ENCODE data around the gene APOC3.
"Not testable (repeated sequence)": the region's sequence is repeated elsewhere in the genome, so short reads cannot be mapped to it uniquely, and the experiment has no call there.

Gene APOC3

DNA sequence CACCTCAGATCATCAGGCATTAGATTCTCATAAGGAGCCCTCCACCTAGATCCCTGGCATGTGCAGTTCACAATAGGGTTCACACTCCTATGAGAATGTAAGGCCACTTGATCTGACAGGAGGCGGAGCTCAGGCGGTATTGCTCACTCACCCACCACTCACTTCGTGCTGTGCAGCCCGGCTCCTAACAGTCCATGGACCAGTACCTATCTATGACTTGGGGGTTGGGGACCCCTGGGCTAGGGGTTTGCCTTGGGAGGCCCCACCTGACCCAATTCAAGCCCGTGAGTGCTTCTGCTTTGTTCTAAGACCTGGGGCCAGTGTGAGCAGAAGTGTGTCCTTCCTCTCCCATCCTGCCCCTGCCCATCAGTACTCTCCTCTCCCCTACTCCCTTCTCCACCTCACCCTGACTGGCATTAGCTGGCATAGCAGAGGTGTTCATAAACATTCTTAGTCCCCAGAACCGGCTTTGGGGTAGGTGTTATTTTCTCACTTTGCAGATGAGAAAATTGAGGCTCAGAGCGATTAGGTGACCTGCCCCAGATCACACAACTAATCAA, 2.2 kb downstream of the APOC3 start:
- DNase-seq, result no peak

- no peak for DNase-seq
Measured at GRCh38 chr11:116832350-116833290, 2.9 kb downstream of the APOC3 start.

GRCh38 chr11:116833491-116833815, 3.7 kb downstream of the APOC3 start:
- no peak for DNase-seq

DNA sequence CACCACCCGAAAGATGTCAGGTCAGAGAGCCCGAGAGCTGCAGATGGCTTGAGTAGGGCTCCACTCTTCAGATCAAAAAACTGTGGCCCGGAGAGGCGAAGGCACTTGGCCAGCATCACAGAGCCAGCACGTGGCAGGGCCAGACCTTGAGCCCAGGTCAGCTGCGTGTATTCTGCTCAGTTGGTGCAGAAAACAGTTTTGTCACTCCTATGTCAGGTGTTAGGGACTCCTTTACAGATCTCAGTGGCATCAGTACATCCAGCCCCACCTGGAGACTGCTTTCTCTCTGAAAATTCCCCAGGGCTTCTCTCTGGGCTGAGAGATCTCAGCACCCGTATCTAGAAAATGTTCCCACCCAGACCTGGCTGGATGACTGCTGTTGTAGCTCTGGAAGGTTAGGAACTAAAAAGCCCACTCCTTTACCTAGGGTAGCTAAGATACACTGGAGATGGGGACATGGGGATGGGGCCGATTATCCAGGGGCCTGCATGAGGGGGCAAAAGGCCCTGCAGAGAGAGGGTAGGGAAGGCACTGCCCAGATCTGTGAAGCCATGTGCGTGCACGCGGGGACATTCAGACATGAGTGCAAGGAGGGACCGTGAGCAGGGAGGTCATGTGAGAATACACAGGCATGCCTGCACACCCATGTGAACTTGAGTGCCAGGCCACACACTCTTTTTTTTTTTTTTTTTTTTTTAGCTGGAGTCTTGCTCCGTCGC, 4.3 kb downstream of the APOC3 start:
- no peak for DNase-seq

DNA sequence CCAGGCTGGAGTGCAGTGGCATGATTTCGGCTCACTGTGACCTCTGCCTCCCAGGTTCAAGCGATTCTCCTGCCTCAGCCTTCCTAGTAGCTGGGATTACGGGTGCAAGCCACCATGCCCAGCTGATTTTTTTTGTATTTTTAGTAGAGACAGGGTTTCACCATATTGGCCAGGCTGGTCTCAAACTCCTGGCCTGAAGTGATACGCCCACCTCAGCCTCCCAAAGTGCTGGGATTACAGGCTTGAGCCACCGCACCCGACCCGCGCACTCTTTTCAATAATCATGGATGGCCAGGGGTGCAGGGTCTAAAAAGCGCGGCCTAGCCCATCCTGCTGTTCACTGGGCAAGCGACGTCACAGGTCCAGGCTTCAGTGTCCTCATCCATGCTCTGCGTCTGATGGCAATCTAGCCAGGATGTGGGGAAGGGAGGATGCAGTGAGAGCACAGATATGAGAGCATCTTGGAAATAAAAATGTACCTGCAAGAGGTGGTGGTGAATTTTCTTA, 4.9 kb downstream of the APOC3 start:
- DNase-seq, result not testable (repeated sequence)

DNA sequence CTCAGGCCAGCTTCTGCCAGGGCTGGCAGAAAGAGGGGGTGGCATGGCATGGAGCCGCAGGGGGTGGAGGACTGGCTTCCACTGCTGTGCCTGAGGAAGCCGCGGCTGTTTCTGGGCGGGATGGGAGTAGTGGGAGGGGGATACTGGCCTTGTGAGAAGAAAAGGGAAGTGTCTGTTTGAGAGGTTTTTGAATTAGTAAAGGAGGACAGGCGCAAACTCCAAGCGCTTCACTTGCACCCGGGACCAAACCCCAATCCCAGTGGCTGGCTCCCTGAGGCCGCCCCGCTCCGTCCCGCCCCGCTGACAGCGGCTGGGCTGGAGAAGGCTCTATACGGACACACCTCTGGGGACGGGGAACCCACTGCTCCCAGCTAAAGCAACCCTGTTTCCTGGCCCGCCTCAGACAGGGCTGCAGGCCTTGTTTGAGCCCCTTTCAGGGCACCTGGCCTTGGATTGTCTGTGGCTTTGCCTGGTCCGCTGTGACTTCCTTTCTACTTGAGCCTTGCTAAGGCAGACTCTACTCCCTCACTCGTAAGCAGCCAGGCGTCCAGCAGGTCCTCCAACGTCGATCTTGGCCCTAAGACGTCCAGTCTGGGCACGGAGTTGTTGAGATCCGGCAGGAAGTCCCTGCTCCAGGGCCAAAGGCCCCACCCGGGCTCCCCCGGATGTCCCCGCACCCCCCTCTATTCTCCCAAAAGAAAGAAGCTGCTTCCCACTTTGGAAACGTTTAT, 5.5 kb downstream of the APOC3 start:
- DNase-seq, result no peak

DNA sequence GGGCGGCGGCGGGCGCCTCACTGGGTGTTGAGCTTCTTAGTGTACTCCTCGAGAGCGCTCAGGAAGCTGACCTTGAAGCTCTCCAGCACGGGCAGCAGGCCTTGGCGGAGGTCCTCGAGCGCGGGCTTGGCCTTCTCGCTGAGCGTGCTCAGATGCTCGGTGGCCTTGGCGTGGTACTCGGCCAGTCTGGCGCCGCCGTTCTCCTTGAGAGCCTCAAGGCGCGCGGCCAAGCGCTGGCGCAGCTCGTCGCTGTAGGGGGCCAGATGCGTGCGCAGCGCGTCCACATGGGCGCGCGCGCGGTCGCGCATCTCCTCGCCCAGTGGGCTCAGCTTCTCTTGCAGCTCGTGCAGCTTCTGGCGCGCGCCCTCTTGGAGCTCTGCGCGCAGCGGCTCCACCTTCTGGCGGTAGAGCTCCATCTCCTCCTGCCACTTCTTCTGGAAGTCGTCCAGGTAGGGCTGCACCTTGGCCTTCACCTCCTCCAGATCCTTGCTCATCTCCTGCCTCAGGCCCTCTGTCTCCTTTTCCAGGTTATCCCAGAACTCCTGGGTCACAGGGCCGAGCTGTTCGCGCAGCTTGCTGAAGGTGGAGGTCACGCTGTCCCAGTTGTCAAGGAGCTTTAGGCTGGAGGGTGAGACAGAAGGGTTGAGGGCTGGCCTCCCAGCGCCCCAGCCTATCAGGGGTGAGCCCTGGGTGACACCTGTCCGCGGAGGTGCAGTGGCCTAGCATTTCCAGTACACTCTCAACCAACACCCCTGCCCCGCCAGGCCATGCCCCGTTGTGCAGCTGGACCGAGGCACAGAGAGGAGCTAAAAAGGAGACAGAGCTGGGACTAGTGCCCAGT, 6.3 kb downstream of the APOC3 start:
- peak; percentile 93 for DNase-seq

DNA sequence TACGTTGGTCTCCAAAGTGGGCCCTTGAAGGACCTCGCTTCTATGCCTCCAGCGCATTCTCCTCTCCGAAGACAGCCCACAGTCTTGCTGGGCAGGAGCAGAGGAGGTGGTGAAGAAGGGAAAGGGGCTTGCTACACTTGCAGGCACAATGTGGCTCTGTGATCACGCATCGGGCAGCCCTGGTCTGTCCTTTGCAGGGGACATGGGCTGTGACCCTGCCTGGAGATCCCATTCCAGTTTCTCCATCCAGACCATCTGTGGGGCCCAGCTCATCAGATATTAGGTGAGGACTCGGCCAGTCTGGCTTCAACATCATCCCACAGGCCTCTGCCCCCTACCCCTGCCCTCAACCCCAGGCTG, 6.9 kb downstream of the APOC3 start:
- DNase-seq, result no peak

DNA sequence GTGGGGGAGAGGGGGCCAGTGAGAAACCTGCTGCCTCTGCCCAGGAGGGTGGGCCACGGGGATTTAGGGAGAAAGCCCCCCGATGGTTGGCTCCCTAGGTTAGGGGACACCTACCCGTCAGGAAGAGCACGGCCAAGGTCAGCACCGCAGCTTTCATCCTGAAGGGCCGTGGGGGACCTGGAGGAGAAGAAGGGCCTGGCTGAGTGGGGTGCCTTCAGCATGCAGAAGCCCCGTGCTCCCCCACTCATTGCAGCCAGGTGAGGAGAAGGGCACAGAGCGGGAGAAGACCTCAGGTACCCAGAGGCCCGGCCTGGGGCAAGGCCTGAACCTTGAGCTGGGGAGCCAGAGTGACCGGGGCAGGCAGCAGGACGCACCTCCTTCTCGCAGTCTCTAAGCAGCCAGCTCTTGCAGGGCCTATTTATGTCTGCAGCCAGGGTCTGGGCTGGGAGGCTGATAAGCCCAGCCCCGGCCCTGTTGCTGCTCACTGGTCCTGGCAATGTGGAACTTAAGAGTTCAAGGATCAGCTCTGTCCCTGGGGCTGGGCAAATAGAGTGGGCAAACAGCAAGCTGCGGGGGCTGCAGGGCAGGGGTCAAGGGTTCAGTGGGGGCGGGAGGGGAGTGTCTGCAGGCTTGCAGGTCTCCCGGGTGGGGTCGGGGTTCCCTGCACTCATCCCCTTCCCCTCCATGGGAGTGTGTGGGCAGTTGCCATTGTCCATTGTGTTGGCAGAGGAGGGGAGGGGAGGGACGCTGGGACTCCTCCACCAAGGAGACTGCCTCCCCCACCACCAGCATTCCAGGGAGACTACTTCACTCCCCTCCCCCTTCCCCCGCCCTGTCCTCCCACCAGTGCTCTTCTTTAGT, 7.8 kb downstream of the APOC3 start, which contains the start of gene APOA1:
APOA1 (minus strand) TSS at position 392 of the 861 bp plus-strand sequence; CDS start at position 157, 235 bp downstream.
- DNase-seq, result peak; percentile 32

- no peak for DNase-seq
Measured at GRCh38 chr11:116838321-116839084, 8.8 kb downstream of the APOC3 start.

DNA sequence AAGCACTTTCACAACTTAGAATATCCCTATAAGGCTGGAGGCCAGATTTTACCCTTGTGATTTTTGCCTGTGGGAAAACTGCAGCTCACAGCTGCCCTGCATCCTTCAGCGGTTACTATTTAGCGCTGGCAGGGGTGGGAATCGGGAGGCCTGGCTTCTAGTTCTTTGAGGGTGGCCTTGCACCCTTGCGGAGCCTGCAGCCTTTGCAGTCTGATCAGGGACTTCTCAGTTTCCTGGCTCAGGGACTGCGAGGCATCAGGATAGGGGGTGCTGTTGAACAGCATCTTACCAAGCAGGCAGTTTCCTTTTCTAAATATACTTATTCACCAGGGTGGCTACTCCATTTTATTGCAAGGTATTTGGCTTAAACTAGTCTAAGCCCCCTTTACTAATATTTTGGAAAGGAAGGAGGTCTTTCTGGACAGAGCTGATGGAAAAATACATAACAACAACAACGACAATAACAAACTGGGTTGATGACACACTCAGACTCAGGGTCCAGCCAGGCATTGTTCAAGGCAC, 10.6 kb downstream of the APOC3 start:
- DNase-seq, result peak; percentile 29

DNA sequence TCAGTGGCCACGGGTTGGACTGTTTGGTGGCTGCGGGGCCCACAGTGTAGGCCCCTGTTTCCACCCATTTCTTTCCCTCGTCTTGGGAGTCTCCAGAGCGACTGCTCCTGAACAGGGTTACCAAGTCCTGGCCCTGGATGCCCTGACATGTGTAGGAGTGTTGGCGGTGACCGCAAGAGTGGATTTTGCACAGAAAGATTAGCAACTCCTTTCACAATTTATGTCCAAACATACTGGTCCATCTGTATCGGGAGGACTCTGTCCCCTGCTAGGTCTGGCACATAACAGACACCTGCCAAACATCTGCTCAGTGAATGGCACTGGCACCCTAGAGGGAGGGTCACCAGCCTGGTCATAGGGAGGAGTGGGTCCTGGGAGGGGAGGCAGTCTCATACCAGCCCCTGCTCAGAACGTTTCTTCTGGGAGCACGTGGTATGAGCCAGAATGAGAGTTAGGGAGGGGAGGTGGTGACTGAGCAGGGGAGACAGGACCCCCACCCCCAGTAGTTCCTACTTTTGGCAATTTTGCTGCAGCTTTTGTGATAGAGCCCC, 11.1 kb downstream of the APOC3 start:
- no peak for DNase-seq

GRCh38 chr11:116842117-116842516, 12.4 kb downstream of the APOC3 start:
- no peak for DNase-seq

DNA sequence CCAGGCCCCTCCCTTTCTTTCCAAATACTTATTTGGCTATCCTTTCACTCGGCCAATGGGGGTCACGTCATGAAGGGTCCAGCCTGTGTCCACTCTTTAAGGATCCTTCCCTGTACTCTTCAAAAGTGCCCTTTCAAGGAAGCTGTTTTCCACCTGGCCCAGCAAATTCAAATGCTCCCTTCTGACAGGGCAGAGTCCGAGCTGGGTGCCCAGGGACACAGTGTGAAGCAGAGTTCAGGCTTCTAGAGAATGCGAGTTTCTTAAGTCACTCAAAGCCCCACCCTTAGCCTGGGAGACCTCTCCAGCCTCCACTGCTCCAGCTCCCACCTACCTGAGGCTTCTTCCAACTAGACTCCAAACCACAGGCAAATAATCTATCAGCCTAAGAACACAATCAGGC, 13.2 kb downstream of the APOC3 start:
- no peak for DNase-seq

DNA sequence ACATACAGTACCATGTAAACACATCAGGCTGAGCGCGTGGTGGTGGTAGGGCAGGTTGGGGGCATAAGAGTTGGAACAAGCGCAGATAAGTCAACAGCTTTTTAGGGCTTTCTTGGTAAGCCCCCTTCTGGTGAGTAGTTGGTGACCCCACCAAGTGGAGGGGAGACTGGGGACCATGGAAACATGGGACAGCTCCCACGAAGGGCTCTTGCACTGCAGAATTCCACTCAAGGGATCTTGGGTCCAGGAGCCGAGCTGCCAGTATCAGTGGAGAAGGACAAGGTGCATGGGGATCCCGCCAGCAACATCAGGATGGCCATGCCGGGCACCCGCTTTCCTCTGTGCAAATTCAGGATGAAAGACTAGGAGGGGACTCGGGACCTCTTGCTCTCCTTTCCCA, 14.0 kb downstream of the APOC3 start:
- no peak for DNase-seq

DNA sequence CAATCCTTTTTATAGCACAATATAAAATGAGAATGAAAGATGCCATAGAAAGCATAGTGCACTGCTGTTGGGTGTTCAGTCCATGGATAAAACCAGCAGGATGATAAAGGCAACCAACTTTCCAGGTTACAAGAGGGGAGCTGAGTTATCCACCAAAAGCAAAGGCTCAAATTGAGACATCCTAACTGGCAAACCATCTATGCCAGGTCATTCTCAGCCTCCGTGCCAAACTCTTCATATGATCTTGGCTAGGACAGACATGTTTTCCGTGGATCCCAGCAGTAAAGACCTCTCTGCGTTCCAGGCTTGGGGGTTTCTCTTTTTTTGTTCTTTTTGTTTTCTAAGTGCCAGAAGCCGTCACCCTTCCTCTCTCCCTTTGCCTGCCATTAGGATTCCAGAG, 15.0 kb downstream of the APOC3 start:
- DNase-seq, result no peak

DNA sequence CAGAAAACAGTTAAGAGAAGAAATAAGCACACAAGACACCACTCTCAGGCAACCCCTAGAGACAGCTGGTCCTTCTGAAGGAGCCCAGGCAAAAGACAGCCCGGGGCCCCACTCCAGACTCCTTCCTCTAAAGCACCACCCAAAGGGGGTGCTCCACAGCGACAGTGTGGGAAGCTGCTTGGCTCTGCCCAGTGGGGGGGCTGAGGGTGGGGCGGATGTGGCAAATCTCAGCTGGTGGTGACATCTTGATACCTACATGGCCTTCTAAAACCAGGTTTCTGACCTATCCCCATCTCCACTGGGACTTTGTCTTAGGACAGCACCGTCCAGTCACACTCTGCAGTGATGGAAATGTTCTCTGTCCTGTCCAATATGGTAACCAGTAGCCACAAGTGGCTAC, 17.9 kb downstream of the APOC3 start:
- no peak for DNase-seq

- DNase-seq, result no peak
Measured at GRCh38 chr11:116849060-116849459, 19.4 kb downstream of the APOC3 start.

- DNase-seq, result no peak
Measured at GRCh38 chr11:116849486-116849885, 19.8 kb downstream of the APOC3 start.
